OCI-LY3 (cell line): ENCODE data around the gene KLF1.
A peak's percentile ranks its signal among the peaks of the same experiment; 100 is the strongest.
"Not testable (repeated sequence)": the region's sequence is repeated elsewhere in the genome, so short reads cannot be mapped to it uniquely, and the experiment has no call there.

Experiments
- H2AFZ ChIP-seq: fragments of 200-600, 300-600 bp; shearing (Covaris generic); 2 replicates; pipeline ENCODE4 v1.6.0; 2014; ENCODE audit warnings: antibody characterized with exemption, low read depth, low read length
- H3K27ac ChIP-seq: fragments of 200-600, 300-600 bp; sonication (generic); 2 replicates; pipeline ENCODE4 v1.5.1; 2014; ENCODE audit warnings: mild to moderate bottlenecking, low read length, moderate library complexity, mixed read lengths
- H3K27me3 ChIP-seq: fragments of 200-600, 300-600 bp; sonication (generic); 2 replicates; pipeline ENCODE4 v1.6.1; 2014; ENCODE audit warnings: low read depth, low read length, mixed read lengths
- H3K36me3 ChIP-seq: fragments of 200-600, 300-600 bp; sonication (generic); replicated peaks from 2 replicates; pipeline ENCODE3; 2014; ENCODE audit warnings: low read depth, low read length, mixed read lengths
- H3K4me1 ChIP-seq: fragments of 300-600, 200-600 bp; sonication (generic); 2 replicates; pipeline ENCODE4 v1.6.1; 2014; ENCODE audit warnings: low read length, mixed read lengths
- H3K4me2 ChIP-seq: fragments of 200-600, 300-600 bp; sonication (generic); 2 replicates; pipeline ENCODE4 v1.6.1; 2014; ENCODE audit warnings: low read length, mixed read lengths
- H3K4me3 ChIP-seq: fragments of 300-600, 200-600 bp; sonication (generic); 2 replicates; pipeline ENCODE4 v1.5.1; 2014; ENCODE audit warnings: antibody characterized with exemption, mild to moderate bottlenecking, low read length, moderate library complexity
- H3K79me2 ChIP-seq: fragments of 300-600, 200-600 bp; shearing (Covaris generic); 2 replicates; pipeline ENCODE4 v1.6.1; 2014; ENCODE audit warnings: mild to moderate bottlenecking, low read length, mixed read lengths
- H3K9ac ChIP-seq: fragments of 300-600, 200-600 bp; shearing (Covaris generic); 2 replicates; pipeline ENCODE4 v1.6.0; 2014; ENCODE audit warnings: mild to moderate bottlenecking, low read length, moderate library complexity
- H3K9me3 ChIP-seq: fragments of 200-600, 300-600 bp; shearing (Covaris generic); 2 replicates; pipeline ENCODE4 v1.6.1; 2014; ENCODE audit warnings: low read length, mixed read lengths; ENCODE audit not compliant: insufficient read depth
- H4K20me1 ChIP-seq: fragments of 200-600, 300-600 bp; sonication (generic); 2 replicates; pipeline ENCODE4 v1.6.1; 2016; ENCODE audit warnings: low read length, mixed read lengths; ENCODE audit not compliant: insufficient read depth
- CTCF ChIP-seq: fragments of 200-600, 300-600 bp; sonication (generic); IDR thresholded peaks from 2 replicates; pipeline ENCODE4 v1.5.1; 2014; ENCODE audit warnings: antibody characterized with exemption, low read length, low read depth
- EZH2phosphoT487 ChIP-seq: fragments of 200-600 bp; shearing (Covaris generic); IDR thresholded peaks from 2 replicates; pipeline ENCODE4 v1.6.1; 2018; ENCODE audit warnings: antibody characterized with exemption, mixed run types, low read depth

Gene KLF1

GRCh38 chr19:12896460-12896859 lies 9.5 kb upstream of the KLF1 start:
- Histone ChIP-seq H3K27me3 (no peaks in the 10 kb centered on the region), H4K20me1 (no peaks in the 10 kb centered on the region; the same call in 1 of the 2 replicates), H3K79me2 (peaks cover 17% of the 10 kb centered on the region), H3K36me3 (peaks cover 37% of the 10 kb centered on the region), H3K9ac (no peak overlapping the region), H3K4me1 (peaks cover 40% of the 10 kb centered on the region), H2AFZ (no peak overlapping the region), H3K9me3 (no peaks in the 10 kb centered on the region), H3K4me2 (no peak overlapping the region), H3K27ac (no peak overlapping the region), H3K4me3 (no peak overlapping the region)
- TF ChIP-seq CTCF = no peak
- TF ChIP-seq EZH2phosphoT487 = no peak

GRCh38 chr19:12893582-12893981 lies 6.6 kb upstream of the KLF1 start:
- Histone ChIP-seq H3K4me1 (peaks cover 23% of the 10 kb centered on the region), H3K4me3 (no peak overlapping the region), H3K9me3 (no peaks in the 10 kb centered on the region), H3K27me3 (no peaks in the 10 kb centered on the region), H2AFZ (no peak overlapping the region), H3K9ac (no peak overlapping the region), H3K79me2 (peaks cover 20% of the 10 kb centered on the region), H3K27ac (no peak overlapping the region), H3K36me3 (peaks cover 34% of the 10 kb centered on the region), H4K20me1 (no peaks in the 10 kb centered on the region; the same call in 1 of the 2 replicates), H3K4me2 (no peak overlapping the region)
- TF ChIP-seq CTCF (no peak), EZH2phosphoT487 (no peak)

- Histone ChIP-seq H3K27ac (no peak overlapping the region), H3K27me3 (no peaks in the 10 kb centered on the region), H3K9me3 (no peaks in the 10 kb centered on the region), H3K9ac (peak overlapping the region; percentile 59), H3K79me2 (peaks cover 20% of the 10 kb centered on the region), H3K36me3 (peaks cover 22% of the 10 kb centered on the region), H3K4me3 (peak overlapping the region; percentile 87), H4K20me1 (no peaks in the 10 kb centered on the region; the same call in 1 of the 2 replicates), H3K4me2 (peak overlapping the region; percentile 78), H3K4me1 (peaks cover 12% of the 10 kb centered on the region), H2AFZ (no peak overlapping the region)
- TF ChIP-seq CTCF (no peak), EZH2phosphoT487 (no peak)
These were observed 4.6 kb upstream of the KLF1 start for GRCh38 chr19:12891553-12892021.

GRCh38 chr19:12890787-12891552 lies 4.0 kb upstream of the KLF1 start, which contains the start of gene GCDH:
TSS of gene GCDH (plus strand) at chr19:12891160. CDS start at chr19:12891305, 145 bp downstream.
- Histone ChIP-seq H3K27me3 (no peaks in the 10 kb centered on the region), H3K36me3 (peaks cover 16% of the 10 kb centered on the region), H4K20me1 (no peaks in the 10 kb centered on the region; the same call in 1 of the 2 replicates), H3K4me3 (peak within 1 kb of the TSS; percentile 87), H3K79me2 (peaks cover 20% of the 10 kb centered on the region), H3K4me1 (peaks cover 17% of the 10 kb centered on the region), H3K4me2 (peak within 1 kb of the TSS; percentile 78), H3K9ac (peak within 1 kb of the TSS; percentile 59), H2AFZ (peak within 1 kb of the TSS; percentile 72; the same call in 1 of the 2 replicates), H3K9me3 (no peaks in the 10 kb centered on the region), H3K27ac (no peak within 1 kb of the TSS)
- no peak for TF ChIP-seq EZH2phosphoT487
- no peak for TF ChIP-seq CTCF

- peak overlapping the region; percentile 87 for H3K4me3 ChIP-seq
These were observed 3.3 kb upstream of the KLF1 start for GRCh38 chr19:12890299-12890786.

More at GRCh38 chr19:12890299-12890786, 3.3 kb upstream of the KLF1 start:
- not testable (repeated sequence) for H3K27me3 ChIP-seq, H3K9me3 ChIP-seq, H4K20me1 ChIP-seq, H3K27ac ChIP-seq
- peak overlapping the region; percentile 68 for H3K4me2 ChIP-seq
- H3K9ac ChIP-seq = peak overlapping the region; percentile 33; the same call in 1 of the 2 replicates
- peaks cover 17% of the 10 kb centered on the region for H3K4me1 ChIP-seq
- peaks cover 14% of the 10 kb centered on the region for H3K36me3 ChIP-seq
- peak overlapping the region; percentile 72; the same call in 1 of the 2 replicates for H2AFZ ChIP-seq
- peaks cover 20% of the 10 kb centered on the region for H3K79me2 ChIP-seq
